HepG2 (cell line): Measurements from ENCODE around the gene PRR23C. TPM values are rescaled to one million over a fixed set of nuclear protein-coding genes. Genes with fewer than 3 reads are reported as not detected.
A peak's percentile ranks its signal among the peaks of the same experiment; 100 is the strongest.

Source experiments
- ATAC-seq: fragments of 200-7000 bp; cut with Tn5 transposase; 3 replicates; pipeline ENCODE4 v1.9.1; 2020; ENCODE audit warnings: mild to moderate bottlenecking, moderate library complexity
- BruUV-seq: library from RNA; stranded (reverse); fragments of 400-500 nt; replicated peaks from 2 replicates; lab custom pipeline; 2021; lab: Mats Ljungman, UMichigan
- CTCF ChIA-PET: fragments of 300-600 bp; formaldehyde crosslinking; extraction: SDS; loops from one replicate; lab custom pipeline; 2021; ENCODE audit warnings: low total read pairs, inconsistent platforms, low intra/inter-chr PET ratio; lab: Yijun Ruan, JAX
- POLR2A ChIA-PET: fragments of 350-600 bp; sonication (Branson Sonifier 250); formaldehyde crosslinking; loops from one replicate; lab custom pipeline; 2020; ENCODE audit warnings: antibody characterized with exemption, inconsistent platforms; lab: Yijun Ruan, JAX
- DNase-seq: peaks from one replicate; pipeline ENCODE4 v3.0.0-alpha.2; 2015; ENCODE audit warnings: low spot score
- FAIRE-seq: peaks from 3 replicates; lab custom pipeline; 2011; peaks lifted over from hg19 to GRCh38; lab: Jason Lieb, UNC
- H2AFZ ChIP-seq: one replicate; pipeline ENCODE4 v1.6.1; 2011; ENCODE audit warnings: low read length, inconsistent platforms
- H3K27ac ChIP-seq: fragments of 300-600 bp; 3 replicates; pipeline ENCODE4 v1.8.0; 2011; ENCODE audit warnings: mixed run types, mild to moderate bottlenecking, mixed read lengths, low read length, inconsistent platforms; ENCODE audit not compliant: insufficient read depth; ENCODE audit errors: extremely low read length
- H3K27me3 ChIP-seq, 2 experiments: fragments of 200-600 bp in 1 of 2; 2 replicates in 1 of 2; 3 replicates in 1 of 2; pipeline versions ENCODE4 v1.6.0 to v1.8.0; 2011; ENCODE audit warnings: low read length in 2 of 2, mild to moderate bottlenecking in 2 of 2, moderate library complexity in 2 of 2, inconsistent platforms in 1 of 2; ENCODE audit not compliant: insufficient read depth in 2 of 2, control insufficient read depth in 1 of 2
- H3K36me3 ChIP-seq, 2 experiments: fragments of 200-600 bp in 1 of 2; replicated peaks in 1 of 2; 2 replicates in 1 of 2; 3 replicates in 1 of 2; pipeline versions ENCODE4 v1.5.1 to v1.8.0; 2011; ENCODE audit warnings: low read length in 2 of 2, inconsistent platforms in 1 of 2; ENCODE audit not compliant: insufficient read depth in 2 of 2, control insufficient read depth in 1 of 2
- H3K4me1 ChIP-seq: 2 replicates; pipeline ENCODE4 v1.5.1; 2012; ENCODE audit warnings: low read length, inconsistent platforms; ENCODE audit not compliant: insufficient read depth
- H3K4me2 ChIP-seq: 2 replicates; pipeline ENCODE4 v1.6.0; 2011; ENCODE audit warnings: low read depth, low read length, inconsistent platforms
- H3K4me3 ChIP-seq, 3 experiments: fragments of 200-600 bp in 1 of 3; sonication (generic), shearing (Covaris generic) in 1 of 3; replicated peaks in 1 of 3; 2 replicates each; pipeline ENCODE4 v1.5.1; 2011 to 2016; ENCODE audit warnings: low read length in 3 of 3, inconsistent platforms in 2 of 3, low read depth in 2 of 3, mild to moderate bottlenecking in 2 of 3, control low read depth in 1 of 3, mixed read lengths in 1 of 3; ENCODE audit not compliant: insufficient read depth in 1 of 3
- H3K79me2 ChIP-seq: one replicate; pipeline ENCODE4 v1.6.1; 2011; ENCODE audit warnings: low read length, inconsistent platforms; ENCODE audit not compliant: insufficient read depth
- H3K9ac ChIP-seq: 2 replicates; pipeline ENCODE4 v1.6.0; 2011; ENCODE audit warnings: mild to moderate bottlenecking, low read depth, low read length, inconsistent platforms; ENCODE audit not compliant: insufficient read depth
- H3K9me3 ChIP-seq: 2 replicates; pipeline ENCODE4 v1.5.1; 2012; ENCODE audit warnings: mild to moderate bottlenecking, low read length
- H4K20me1 ChIP-seq: 2 replicates; pipeline ENCODE4 v1.6.0; 2011; ENCODE audit warnings: inconsistent platforms, mild to moderate bottlenecking, low read length, moderate library complexity; ENCODE audit not compliant: insufficient read depth
- GFI1 ChIP-seq: sonication (generic); formaldehyde crosslinking; IDR thresholded peaks from 2 replicates; pipeline ENCODE4 v1.5.0; 2020; ENCODE audit warnings: missing genetic modification reagents, mild to moderate bottlenecking, borderline replicate concordance
- GPBP1L1 ChIP-seq: sonication (generic); formaldehyde crosslinking; IDR thresholded peaks from 2 replicates; pipeline ENCODE4 v1.5.0; 2020; ENCODE audit warnings: mild to moderate bottlenecking, missing genetic modification reagents
- HNRNPH1 ChIP-seq: fragments of 200-400 bp; formaldehyde crosslinking; optimal IDR thresholded peaks from 2 replicates; pipeline ENCODE3; 2017; ENCODE audit warnings: mild to moderate bottlenecking, low read depth, low read length
- ZNF142 ChIP-seq: sonication (generic); formaldehyde crosslinking; IDR thresholded peaks from 2 replicates; pipeline ENCODE4 v1.4.0; 2020; ENCODE audit warnings: missing genetic modification reagents
- ZNF337 ChIP-seq: sonication (generic); formaldehyde crosslinking; IDR thresholded peaks from 2 replicates; pipeline ENCODE4 v1.5.1; 2020; ENCODE audit warnings: missing genetic modification reagents, low read depth, mild to moderate bottlenecking, borderline replicate concordance
- WGBS: methylation state at CpG from one replicate; pipeline ENCODE4 v1.1.6; 2017; ENCODE audit warnings: low lambda C conversion rate; 5-methylcytosine and 5-hydroxymethylcytosine counted together
- in situ Hi-C: cut with HindIII; loops from 2 replicates; pipeline ENCODE4 v1.10.0; 2017; ENCODE audit warnings: low pct_unique_long_range_greater_than_20kb; ENCODE audit not compliant: extremely low pct_ligation_motif_present
- intact Hi-C: fragments of 100-400 bp; cut with micrococcal nuclease; formaldehyde crosslinking; loops from one replicate; pipeline ENCODE4 v1.10.0; 2022; ENCODE audit not compliant: unreplicated experiment
- polyA plus RNA-seq, 8 experiments: library from polyadenylated mRNA; depleted of rRNA in 3 of 8; stranded (reverse) in 7 of 8; unstranded in 1 of 8; fragments of >200 nt; fragmentation: Illumina TruSeq in 4 of 8; extraction: Trizol in 4 of 8; gene quantifications; 2 replicates each; pipeline versions ENCODE4 v1.2.1 to v1.2.3, GENCODE V29; 2011 to 2016; ENCODE audit warnings: low read depth in 4 of 8, missing spikeins in 1 of 8, mixed read lengths in 1 of 8; ENCODE audit not compliant: insufficient read depth in 1 of 8
- total RNA-seq, 5 experiments: library from RNA; depleted of rRNA; stranded (reverse); fragments of >200 nt; fragmentation: Illumina TruSeq; extraction: Trizol; gene quantifications; 2 replicates each; pipeline ENCODE4 v1.2.3, GENCODE V29; 2016; ENCODE audit warnings: low read depth in 1 of 5

Gene PRR23C
- total and polyA plus RNA-seq, 2 of the 13 experiments (the other 11 are each of a cell fraction or from before 2014, with no cell fraction given): not detected

GRCh38 chr3:139062918-139063317 lies 18.2 kb upstream of the PRR23C start (continued):
- TF ChIP-seq ZNF142 (CRISPR knock-in tag) (no peak), GPBP1L1 (CRISPR knock-in tag) (no peak), HNRNPH1 (no peak)

GRCh38 chr3:139052802-139053600 lies 8.3 kb upstream of the PRR23C start:
- H3K79me2 ChIP-seq: no peaks in the 10 kb centered on the region
- ChIA-PET CTCF (no interaction called here), POLR2A (no interaction called here)
- H3K9ac ChIP-seq: no peak overlapping the region
- FAIRE-seq (no peak), ATAC-seq (no peak), DNase-seq (no peak)
- BruUV-seq: no TSS peak
- H3K4me1 ChIP-seq: no peaks in the 10 kb centered on the region
- no peaks in the 10 kb centered on the region for H4K20me1 ChIP-seq
- TF ChIP-seq ZNF337 (CRISPR knock-in tag) (peak; percentile 55; the same call in 1 of the 2 replicates), GFI1 (CRISPR knock-in tag) (no peak)
- no peak overlapping the region for H3K4me3 ChIP-seq
- 0% methylated on average over 2 of the region's 2 CpGs for WGBS
- H3K4me2 ChIP-seq: no peak overlapping the region
- in situ Hi-C loops: no loop called here
- intact Hi-C loops: no loop called here
- H3K36me3 ChIP-seq: no peaks in the 10 kb centered on the region
- no peaks in the 10 kb centered on the region for H3K27me3 ChIP-seq
- peaks cover 11% of the 10 kb centered on the region for H3K9me3 ChIP-seq
- H3K27ac ChIP-seq: no peak overlapping the region
- H2AFZ ChIP-seq: no peak overlapping the region
